Liver (tissue), 3 donors: ENCODE measurements around the gene SLC17A3.

Experiments
- CTCF ChIP-seq: fragments of 150-350 bp; IDR thresholded peaks from 2 replicates; pipeline ENCODE4 v1.5.1; 2017; ENCODE audit warnings: improper control_type of control experiment, low read depth, low read length; ENCODE audit not compliant: missing input control
- JUND ChIP-seq, 2 donors: IDR thresholded peaks; 2 replicates each; pipeline ENCODE4 v1.6.1; 2016; ENCODE audit warnings: antibody characterized with exemption in 2 of 2
- donor health status: healthy.
- donor health status: healthy.

- TF ChIP-seq CTCF (no peak), JUND (IDR thresholded peaks at IDR 0.05) (no peak)
Observed at GRCh38 chr6:25918083-25918683, 44.1 kb upstream of the SLC17A3 start.
